Suprapubic skin (tissue), 4 donors: ENCODE measurements around the gene RBM4.

ENCODE experiments used
- CTCF ChIP-seq, 2 donors: fragments of 200-600 bp in 1 of 2; fragments of 450-650 bp in 1 of 2; sonication (generic) in 1 of 2; IDR thresholded peaks; one replicate each; pipeline ENCODE4 v1.5.1; 2016 to 2019; ENCODE audit warnings: antibody characterized with exemption in 2 of 2, mild to moderate bottlenecking in 1 of 2, moderate library complexity in 1 of 2
- EP300 ChIP-seq: sonication (generic); formaldehyde crosslinking; IDR thresholded peaks from one replicate; pipeline ENCODE4 v1.6.1; 2017; ENCODE audit warnings: antibody characterized with exemption
- POLR2A ChIP-seq, 2 donors: fragments of 450-650 bp; IDR thresholded peaks; one replicate each; pipeline ENCODE4 v1.6.1; 2017; ENCODE audit warnings: antibody characterized with exemption in 2 of 2, mild to moderate bottlenecking in 2 of 2, moderate library complexity in 2 of 2
- POLR2AphosphoS5 ChIP-seq, 3 donors: sonication (generic); formaldehyde crosslinking; IDR thresholded peaks; one replicate each; pipeline ENCODE4 v1.6.1; 2017; ENCODE audit warnings: antibody characterized with exemption in 3 of 3

- no peak for TF ChIP-seq POLR2A (IDR thresholded peaks at IDR 0.05)
- no peak for TF ChIP-seq CTCF (IDR thresholded peaks at IDR 0.05)
- no peak for TF ChIP-seq POLR2AphosphoS5 (IDR thresholded peaks at IDR 0.05)
- TF ChIP-seq EP300, result no peak
Observed at GRCh38 chr11:66649903-66650302, 11.4 kb downstream of the RBM4 start.
